Endothelial cell of umbilical vein (primary cell): ENCODE results near the gene BNC2.

ENCODE experiments used
- CTCF ChIP-seq, 2 donors: IDR thresholded peaks; 1 replicate in 1 of 2; 2 replicates in 1 of 2; pipeline ENCODE4 v1.5.1; 2011; ENCODE audit warnings: low read length in 2 of 2, mild to moderate bottlenecking in 2 of 2, moderate library complexity in 2 of 2, control low read depth in 1 of 2, inconsistent platforms in 1 of 2, low read depth in 1 of 2; ENCODE audit not compliant: insufficient read depth in 1 of 2; ENCODE audit errors: extremely low read depth in 1 of 2
- POLR2A ChIP-seq: IDR thresholded peaks from 2 replicates; pipeline ENCODE4 v1.6.1; 2012; ENCODE audit warnings: low read depth, mild to moderate bottlenecking, control low read depth, low read length

GRCh38 chr9:16825331-16825725, 45.1 kb downstream of the BNC2 start:
- no peak for TF ChIP-seq CTCF (IDR thresholded peaks at IDR 0.05; ENCODE audit: extremely low read depth in 1 of 2, insufficient read depth in 1 of 2, low read depth in 1 of 2, low read length in 2 of 2)
- no peak for TF ChIP-seq POLR2A
